Measurements from ENCODE around the gene HTR3A.

HTR3A gene

GRCh38 chr11:113989381-113989780 is 14.5 kb downstream of the HTR3A start:
- Histone ChIP-seq H3K4me1 (no peaks in the 10 kb centered on the region), H3K27me3 (peaks cover 0 to 48% of the 10 kb centered on the region in 2 donors), H3K36me3 (no peaks in the 10 kb centered on the region), H3K9me3 (no peaks in the 10 kb centered on the region), H3K4me3 (no peak overlapping the region), H3K27ac (no peak overlapping the region)
- no peak for DNase-seq
- TF ChIP-seq CTCF (IDR thresholded peaks at IDR 0.05), result no peak
- intact Hi-C loops (cut with DNase I; ENCODE audit: low total_unique reads), result no loop called here

- no peak overlapping the region for H3K27ac ChIP-seq
- H3K9me3 ChIP-seq, result no peaks in the 10 kb centered on the region
- DNase-seq, result no peak
- TF ChIP-seq CTCF (IDR thresholded peaks at IDR 0.05), result no peak
- peaks cover 0 to 48% of the 10 kb centered on the region in 2 donors for H3K27me3 ChIP-seq
- no peaks in the 10 kb centered on the region for H3K36me3 ChIP-seq
- H3K4me3 ChIP-seq, result no peak overlapping the region
- intact Hi-C loops (cut with DNase I; ENCODE audit: low total_unique reads), result loop anchor here (5.0 to 10.0 kb wide), 2 partner anchors 67 to 95 kb away; partner anchors contain the start of gene ZBTB16
- H3K4me1 ChIP-seq, result no peaks in the 10 kb centered on the region
These were observed 15.0 kb downstream of the HTR3A start for GRCh38 chr11:113989916-113990315.

GRCh38 chr11:113991170-113991569 is 16.3 kb downstream of the HTR3A start:
- no peak overlapping the region for H3K27ac ChIP-seq
- no peak for DNase-seq
- H3K4me3 ChIP-seq, result no peak overlapping the region
- no peaks in the 10 kb centered on the region for H3K36me3 ChIP-seq
- no peaks in the 10 kb centered on the region for H3K9me3 ChIP-seq
- no peaks in the 10 kb centered on the region for H3K4me1 ChIP-seq
- intact Hi-C loops (cut with DNase I; ENCODE audit: low total_unique reads), result loop anchor here (5.0 to 10.0 kb wide), 2 partner anchors 66 to 96 kb away; partner anchors contain the start of gene ZBTB16
- TF ChIP-seq CTCF (IDR thresholded peaks at IDR 0.05), result no peak
- peaks cover 0 to 45% of the 10 kb centered on the region in 2 donors for H3K27me3 ChIP-seq

- Histone ChIP-seq H3K27me3 (peaks cover 0 to 40% of the 10 kb centered on the region in 2 donors), H3K36me3 (no peaks in the 10 kb centered on the region), H3K4me1 (no peaks in the 10 kb centered on the region), H3K27ac (no peak overlapping the region), H3K9me3 (no peaks in the 10 kb centered on the region), H3K4me3 (no peak overlapping the region)
- intact Hi-C loops (cut with DNase I; ENCODE audit: low total_unique reads), result loop anchor here (5.0 to 10.0 kb wide), 2 partner anchors 65 to 97 kb away; partner anchors contain the start of gene ZBTB16
- DNase-seq, result no peak
- no peak for TF ChIP-seq CTCF (IDR thresholded peaks at IDR 0.05)
These were observed 17.0 kb downstream of the HTR3A start for GRCh38 chr11:113991718-113992458.

- no peak for DNase-seq
- Histone ChIP-seq H3K27me3 (peaks cover 0 to 33% of the 10 kb centered on the region in 2 donors), H3K9me3 (no peaks in the 10 kb centered on the region), H3K36me3 (no peaks in the 10 kb centered on the region), H3K4me1 (no peaks in the 10 kb centered on the region), H3K4me3 (no peak overlapping the region), H3K27ac (no peak overlapping the region)
- TF ChIP-seq CTCF (IDR thresholded peaks at IDR 0.05), result no peak
- intact Hi-C loops (cut with DNase I; ENCODE audit: low total_unique reads), result loop anchor here (5.0 to 10.0 kb wide), 2 partner anchors 65 to 98 kb away; partner anchors contain the start of gene ZBTB16
These were observed 17.7 kb downstream of the HTR3A start for GRCh38 chr11:113992459-113993110.

All from tibial artery (tissue), 4 donors.